Activated T-cell treated with anti-CD3 and anti-CD28 coated beads, Interleukin-2, amount 50 U/mL, for 1 hour (primary cell): ENCODE data around the gene DLGAP3.

ENCODE experiments used
- DNase-seq: peaks from one replicate; pipeline ENCODE4 v3.0.0-alpha.2; 2020

The DLGAP3 gene

GRCh38 chr1:34900775-34901502, 28.5 kb downstream of the DLGAP3 start:
- DNase-seq = no peak

GRCh38 chr1:34899906-34900305, 29.5 kb downstream of the DLGAP3 start:
- DNase-seq = no peak

GRCh38 chr1:34899471-34899870, 30.0 kb downstream of the DLGAP3 start:
- no peak for DNase-seq

GRCh38 chr1:34898330-34898761, 31.1 kb downstream of the DLGAP3 start:
- DNase-seq = no peak

GRCh38 chr1:34896612-34897011, 32.8 kb downstream of the DLGAP3 start:
- DNase-seq = no peak

- DNase-seq = no peak
Measured at GRCh38 chr1:34889705-34890104, 39.7 kb downstream of the DLGAP3 start.

GRCh38 chr1:34887593-34887992, 41.9 kb downstream of the DLGAP3 start:
- no peak for DNase-seq

GRCh38 chr1:34885405-34886247, 43.8 kb downstream of the DLGAP3 start:
- DNase-seq = peak; percentile 54

GRCh38 chr1:34884961-34885360, 44.5 kb downstream of the DLGAP3 start:
- no peak for DNase-seq

GRCh38 chr1:34884536-34884935, 44.9 kb downstream of the DLGAP3 start:
- no peak for DNase-seq

- DNase-seq = no peak
Measured at GRCh38 chr1:34879230-34879629, 50.2 kb downstream of the DLGAP3 start.

GRCh38 chr1:34876406-34876805, 53.0 kb downstream of the DLGAP3 start:
- no peak for DNase-seq

GRCh38 chr1:34874296-34874952, 55.0 kb downstream of the DLGAP3 start:
- DNase-seq = no peak

- DNase-seq = no peak
Measured at GRCh38 chr1:34872133-34872503, 57.3 kb downstream of the DLGAP3 start.

- no peak for DNase-seq
Measured at GRCh38 chr1:34871443-34872132, 57.9 kb downstream of the DLGAP3 start.

GRCh38 chr1:34870395-34870794, 59.1 kb downstream of the DLGAP3 start:
- no peak for DNase-seq

GRCh38 chr1:34869760-34870159, 59.7 kb downstream of the DLGAP3 start:
- DNase-seq = no peak

- no peak for DNase-seq
Measured at GRCh38 chr1:34868230-34869049, 61.0 kb downstream of the DLGAP3 start.

- no peak for DNase-seq
Measured at GRCh38 chr1:34867415-34867814, 62.0 kb downstream of the DLGAP3 start.

GRCh38 chr1:34866762-34867109, 62.7 kb downstream of the DLGAP3 start:
- peak; percentile 28 for DNase-seq

- DNase-seq = peak; percentile 98
Measured at GRCh38 chr1:34865981-34866761, 63.3 kb downstream of the DLGAP3 start.
